ENCODE results near the gene BCAS1.

- no peak for TF ChIP-seq CTCF (IDR thresholded peaks at IDR 0.05; ENCODE audit: insufficient read depth, low read length)
- no peak for TF ChIP-seq GABPA (IDR thresholded peaks at IDR 0.05; ENCODE audit: low read depth)
- TF ChIP-seq SPI1 (IDR thresholded peaks at IDR 0.05; ENCODE audit: borderline replicate concordance, low read depth): no peak
- no peak for TF ChIP-seq POLR2AphosphoS5 (IDR thresholded peaks at IDR 0.05; ENCODE audit: low read depth)
- TF ChIP-seq REST (IDR thresholded peaks at IDR 0.05; ENCODE audit: insufficient replicate concordance, low read depth): no peak
These were observed 15.9 kb downstream of the BCAS1 start for GRCh38 chr20:54054516-54054915.
